UCSD-AML1 (cell line): ENCODE data around the gene BCAS3.

Experiments used
- DNase-seq: peaks from one replicate; lab custom pipeline; 2025; ENCODE audit not compliant: unreplicated experiment; lab: John Stamatoyannopoulos, UW

BCAS3 gene

GRCh38 chr17:61372436-61372835, 694.8 kb downstream of the BCAS3 start:
- DNase-seq, result no peak

GRCh38 chr17:61376931-61377838, 699.5 kb downstream of the BCAS3 start:
- no peak for DNase-seq

- no peak for DNase-seq
Observed at GRCh38 chr17:61378658-61379456, 701.2 kb downstream of the BCAS3 start.

GRCh38 chr17:61379457-61380216, 702.0 kb downstream of the BCAS3 start:
- no peak for DNase-seq

GRCh38 chr17:61380217-61380835, 702.7 kb downstream of the BCAS3 start:
- no peak for DNase-seq

GRCh38 chr17:61380836-61381525, 703.3 kb downstream of the BCAS3 start:
- DNase-seq, result no peak

GRCh38 chr17:61381537-61381936, 703.9 kb downstream of the BCAS3 start:
- no peak for DNase-seq

GRCh38 chr17:61382796-61383688, 705.4 kb downstream of the BCAS3 start:
- no peak for DNase-seq

- no peak for DNase-seq
Observed at GRCh38 chr17:61383689-61384201, 706.1 kb downstream of the BCAS3 start.

- DNase-seq, result no peak
Observed at GRCh38 chr17:61384354-61384691, 706.7 kb downstream of the BCAS3 start.

GRCh38 chr17:61384692-61385576, 707.3 kb downstream of the BCAS3 start:
- DNase-seq, result no peak

- DNase-seq, result no peak
Observed at GRCh38 chr17:61385577-61386236, 708.1 kb downstream of the BCAS3 start.

GRCh38 chr17:61386251-61386650, 708.6 kb downstream of the BCAS3 start:
- no peak for DNase-seq

GRCh38 chr17:61387011-61387410, 709.4 kb downstream of the BCAS3 start:
- DNase-seq, result no peak

- DNase-seq, result no peak
Observed at GRCh38 chr17:61387511-61388305, 710.1 kb downstream of the BCAS3 start.

GRCh38 chr17:61388561-61389356, 711.1 kb downstream of the BCAS3 start:
- DNase-seq, result no peak
